HUES48 (cell line): Measurements from ENCODE around the gene UGT1A7.

Experiments used
- H3K27ac ChIP-seq: one replicate; pipeline ENCODE4 v1.7.0; 2013; ENCODE audit warnings: low read depth, low read length, inconsistent platforms
- H3K27me3 ChIP-seq: 2 replicates; pipeline ENCODE4 v1.6.1; 2013; ENCODE audit warnings: mild to moderate bottlenecking, low read length; ENCODE audit not compliant: control insufficient read depth, insufficient read depth
- H3K36me3 ChIP-seq: 2 replicates; pipeline ENCODE4 v1.6.1; 2013; ENCODE audit warnings: low read length; ENCODE audit not compliant: control insufficient read depth, insufficient read depth
- H3K4me1 ChIP-seq: 2 replicates; pipeline ENCODE4 v1.6.1; 2013; ENCODE audit warnings: mild to moderate bottlenecking, low read length; ENCODE audit not compliant: control insufficient read depth, insufficient read depth
- H3K4me3 ChIP-seq: 2 replicates; pipeline ENCODE4 v1.5.1; 2013; ENCODE audit warnings: mild to moderate bottlenecking, low read depth, low read length
- H3K9ac ChIP-seq: 2 replicates; pipeline ENCODE4 v1.6.1; 2013; ENCODE audit warnings: mild to moderate bottlenecking, low read depth, low read length, moderate library complexity
- H3K9me3 ChIP-seq: 2 replicates; pipeline ENCODE4 v1.6.1; 2013; ENCODE audit warnings: low read length; ENCODE audit not compliant: control insufficient read depth, insufficient read depth

Gene UGT1A7

GRCh38 chr2:233800208-233800607 is 118.5 kb downstream of the UGT1A7 start:
- H3K27me3 ChIP-seq, result no peaks in the 10 kb centered on the region
- H3K36me3 ChIP-seq, result no peaks in the 10 kb centered on the region
- no peak overlapping the region for H3K27ac ChIP-seq
- no peak overlapping the region for H3K4me3 ChIP-seq
- H3K9ac ChIP-seq, result no peak overlapping the region
- H3K4me1 ChIP-seq, result no peaks in the 10 kb centered on the region
- peaks cover 6% of the 10 kb centered on the region for H3K9me3 ChIP-seq

DNA sequence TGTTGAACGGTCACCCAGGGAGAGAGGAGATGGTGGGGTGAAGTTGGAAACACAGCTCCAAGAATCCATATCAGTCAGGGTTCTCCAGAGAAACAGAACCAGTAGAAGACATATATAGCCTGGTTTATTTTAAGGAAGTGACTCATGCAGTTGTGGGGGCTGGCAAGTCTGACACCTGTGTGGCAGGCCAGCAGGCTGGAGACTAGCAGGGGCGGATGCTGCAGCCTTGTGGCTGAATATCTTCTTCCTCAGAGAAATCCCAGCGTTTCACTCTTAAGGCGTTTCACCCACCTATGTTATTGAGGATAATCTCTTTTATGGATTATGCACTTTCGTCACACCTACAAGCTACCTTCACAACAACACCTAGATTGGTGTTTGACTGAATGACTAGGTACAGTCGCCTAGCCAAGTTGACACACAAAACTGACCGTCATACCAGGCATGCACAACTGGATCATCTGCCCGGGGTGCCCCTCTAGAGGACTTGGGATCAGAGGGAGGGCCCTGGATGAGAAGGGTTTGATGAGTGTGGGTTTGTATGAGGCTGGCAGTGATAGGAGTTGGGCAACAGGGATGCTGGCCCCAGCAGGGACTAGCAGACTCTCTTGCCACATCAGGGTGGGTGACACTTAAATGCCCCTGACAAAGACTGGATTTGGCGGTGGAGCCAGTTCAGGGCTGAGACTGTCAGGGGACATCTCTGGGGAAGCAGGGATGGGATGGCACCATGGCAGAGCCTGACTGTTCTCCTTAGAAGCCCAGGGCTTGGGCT is 119.8 kb downstream of the UGT1A7 start:
- Histone ChIP-seq H3K27ac (no peak overlapping the region), H3K9ac (no peak overlapping the region), H3K4me3 (no peak overlapping the region), H3K27me3 (no peaks in the 10 kb centered on the region), H3K4me1 (no peaks in the 10 kb centered on the region), H3K36me3 (no peaks in the 10 kb centered on the region), H3K9me3 (peaks cover 6% of the 10 kb centered on the region)

DNA sequence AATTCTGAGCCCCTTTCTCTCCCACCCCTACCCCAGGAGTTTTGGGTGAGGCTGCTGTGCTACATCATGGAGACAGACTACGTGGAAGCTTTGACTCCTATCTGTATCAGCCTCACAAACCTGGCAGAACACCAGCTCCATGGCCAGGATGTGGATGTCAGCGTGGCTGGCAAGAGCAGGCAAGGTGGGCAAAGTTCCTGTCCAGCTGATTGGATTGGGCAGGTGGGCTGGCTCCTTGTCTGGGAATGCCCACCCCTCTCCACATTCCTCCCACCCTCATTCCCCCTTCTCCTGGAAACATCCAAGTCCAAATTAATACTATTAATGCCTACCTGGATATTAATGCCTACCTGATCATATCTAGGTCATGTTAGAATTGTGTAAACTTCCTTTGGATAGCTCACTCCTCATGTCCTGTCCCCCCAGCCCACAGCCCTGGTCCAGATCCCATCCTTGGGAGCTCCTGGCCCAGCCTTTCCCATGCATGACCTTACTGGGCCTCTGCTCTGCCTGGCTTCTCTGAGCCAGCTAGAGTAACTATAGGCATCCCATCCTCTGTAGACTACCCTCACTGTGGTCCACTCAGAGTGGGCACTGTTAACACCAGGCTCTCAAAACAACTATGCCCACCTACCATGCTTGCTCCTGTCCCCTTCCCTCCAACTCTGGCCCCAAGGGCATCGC is 120.6 kb downstream of the UGT1A7 start:
- Histone ChIP-seq H3K27me3 (no peaks in the 10 kb centered on the region), H3K27ac (no peak overlapping the region), H3K9me3 (peaks cover 6% of the 10 kb centered on the region), H3K9ac (no peak overlapping the region), H3K4me1 (no peaks in the 10 kb centered on the region), H3K4me3 (no peak overlapping the region), H3K36me3 (no peaks in the 10 kb centered on the region)

GRCh38 chr2:233803292-233803911 is 121.7 kb downstream of the UGT1A7 start:
- Histone ChIP-seq H3K27me3 (no peaks in the 10 kb centered on the region), H3K4me1 (no peaks in the 10 kb centered on the region), H3K36me3 (no peaks in the 10 kb centered on the region), H3K9ac (no peak overlapping the region), H3K9me3 (no peaks in the 10 kb centered on the region; the same call in none of the 2 replicates), H3K4me3 (no peak overlapping the region), H3K27ac (no peak overlapping the region)

DNA sequence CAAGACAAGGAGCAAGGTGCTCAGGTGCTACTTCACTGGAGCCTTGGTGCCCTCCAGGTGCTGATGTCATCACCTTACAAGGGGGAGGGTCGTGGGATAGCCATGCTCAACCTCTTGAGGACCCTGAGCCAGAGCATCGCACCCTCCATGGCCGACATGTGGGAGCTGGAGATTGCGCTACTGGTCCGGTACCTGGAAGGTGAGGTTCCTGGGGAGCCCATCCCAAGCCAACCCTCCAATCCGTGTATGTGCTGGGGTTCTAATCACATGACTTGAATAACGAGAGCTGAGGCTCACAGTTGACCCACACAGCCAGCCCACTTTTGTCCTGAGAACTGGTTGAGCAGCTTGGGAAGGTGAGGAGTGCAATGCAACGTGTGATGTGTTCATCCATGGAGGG is 122.3 kb downstream of the UGT1A7 start:
- Histone ChIP-seq H3K4me1 (no peaks in the 10 kb centered on the region), H3K9me3 (no peaks in the 10 kb centered on the region; the same call in none of the 2 replicates), H3K36me3 (no peaks in the 10 kb centered on the region), H3K27ac (no peak overlapping the region), H3K9ac (no peak overlapping the region), H3K4me3 (no peak overlapping the region), H3K27me3 (no peaks in the 10 kb centered on the region)

- Histone ChIP-seq H3K9ac (no peak overlapping the region), H3K4me1 (no peaks in the 10 kb centered on the region), H3K9me3 (peaks cover 8% of the 10 kb centered on the region; the same call in 1 of the 2 replicates), H3K36me3 (no peaks in the 10 kb centered on the region), H3K27ac (no peak overlapping the region), H3K27me3 (no peaks in the 10 kb centered on the region), H3K4me3 (no peak overlapping the region)
Observed at GRCh38 chr2:233807215-233807865, 125.6 kb downstream of the UGT1A7 start.

GRCh38 chr2:233807966-233808935 is 126.5 kb downstream of the UGT1A7 start:
- Histone ChIP-seq H3K36me3 (no peaks in the 10 kb centered on the region), H3K9me3 (peaks cover 8% of the 10 kb centered on the region; the same call in 1 of the 2 replicates), H3K27me3 (no peaks in the 10 kb centered on the region), H3K4me1 (no peaks in the 10 kb centered on the region), H3K9ac (no peak overlapping the region), H3K27ac (no peak overlapping the region), H3K4me3 (no peak overlapping the region)

DNA sequence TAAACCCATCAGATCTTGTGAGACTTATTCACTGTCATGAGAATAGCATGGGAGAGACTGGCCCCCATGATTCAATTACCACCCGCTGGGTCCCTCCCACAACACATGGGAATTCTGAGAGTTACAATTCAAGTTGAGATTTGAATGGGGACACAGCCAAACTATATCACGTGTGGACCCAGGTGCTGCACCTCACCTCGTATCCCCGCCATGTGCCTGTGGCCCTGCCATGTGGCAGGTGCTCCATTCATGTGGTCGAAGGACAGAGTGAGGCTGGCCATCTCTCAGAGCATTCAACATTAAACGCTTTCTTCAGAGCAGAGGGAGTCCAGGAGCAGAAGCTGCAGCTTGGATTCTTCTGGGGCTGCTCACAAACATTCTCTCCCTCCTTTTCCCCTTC is 128.7 kb downstream of the UGT1A7 start:
- Histone ChIP-seq H3K9ac (no peak overlapping the region), H3K4me3 (no peak overlapping the region), H3K27ac (no peak overlapping the region), H3K4me1 (no peaks in the 10 kb centered on the region), H3K36me3 (no peaks in the 10 kb centered on the region), H3K9me3 (peaks cover 8% of the 10 kb centered on the region; the same call in 1 of the 2 replicates), H3K27me3 (no peaks in the 10 kb centered on the region)

DNA sequence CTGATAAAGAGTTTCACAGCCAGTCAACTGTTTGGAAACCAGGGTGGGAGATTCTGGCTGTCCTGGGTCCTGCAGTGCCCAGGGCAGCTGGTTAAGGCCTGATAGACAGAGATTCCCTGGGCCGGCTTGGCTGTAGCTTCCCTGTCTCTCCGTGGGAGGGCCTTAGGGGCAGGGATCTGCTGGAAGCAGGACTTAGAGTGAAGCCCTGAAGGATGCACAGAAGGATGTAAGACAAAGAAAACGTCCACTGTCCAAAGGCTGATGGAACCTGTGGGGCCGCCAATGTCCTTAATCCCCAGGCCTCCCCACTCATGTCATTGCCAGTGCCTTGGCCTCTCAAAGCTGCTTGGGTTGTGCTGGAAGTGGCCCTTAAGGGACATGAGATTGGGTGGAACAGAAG is 129.4 kb downstream of the UGT1A7 start:
- Histone ChIP-seq H3K9ac (no peak overlapping the region), H3K36me3 (no peaks in the 10 kb centered on the region), H3K27me3 (no peaks in the 10 kb centered on the region), H3K9me3 (peaks cover 8% of the 10 kb centered on the region; the same call in 1 of the 2 replicates), H3K27ac (no peak overlapping the region), H3K4me1 (no peaks in the 10 kb centered on the region), H3K4me3 (no peak overlapping the region)

DNA sequence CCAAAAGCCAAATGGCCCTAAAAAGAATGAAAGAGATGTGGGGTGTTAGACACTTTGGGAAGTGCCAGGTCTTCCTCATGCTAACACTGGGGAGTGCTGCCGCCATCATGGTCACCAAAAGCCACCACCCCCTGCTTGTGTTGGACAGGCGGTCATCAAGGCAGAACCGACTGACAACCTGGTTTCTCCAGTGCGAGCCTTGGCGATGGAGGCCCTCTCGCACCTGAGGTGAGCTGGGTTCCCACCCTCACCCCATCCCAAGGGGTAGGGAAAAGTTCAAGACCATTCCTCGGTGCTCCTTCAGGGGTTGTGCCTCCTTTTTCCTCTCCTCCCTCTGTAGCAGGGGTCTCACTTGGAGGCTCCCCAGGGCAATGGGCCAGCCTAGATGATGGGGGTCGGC is 130.0 kb downstream of the UGT1A7 start:
- H3K36me3 ChIP-seq, result no peaks in the 10 kb centered on the region
- H3K4me1 ChIP-seq, result no peaks in the 10 kb centered on the region
- no peak overlapping the region for H3K27ac ChIP-seq
- no peak overlapping the region for H3K9ac ChIP-seq
- no peaks in the 10 kb centered on the region for H3K27me3 ChIP-seq
- H3K9me3 ChIP-seq, result peaks cover 8% of the 10 kb centered on the region; the same call in 1 of the 2 replicates
- H3K4me3 ChIP-seq, result no peak overlapping the region
